MM.1S (cell line): ENCODE data around the gene USP6NL.

ENCODE experiments used
- DNase-seq: peaks from one replicate; pipeline ENCODE4 v3.0.0-alpha.2; 2015
- H2AFZ ChIP-seq: fragments of 300-600 bp; sonication (generic); 2 replicates; pipeline ENCODE4 v1.6.0; 2016; ENCODE audit warnings: antibody characterized with exemption, low read length
- H3F3A ChIP-seq: fragments of 300-600 bp; sonication (generic); 2 replicates; pipeline ENCODE4 v1.6.1; 2016; ENCODE audit warnings: mild to moderate bottlenecking, antibody characterized with exemption, low read length, moderate library complexity, mixed read lengths; ENCODE audit not compliant: insufficient read depth
- H3K27ac ChIP-seq: fragments of 300-600 bp; sonication (generic); 2 replicates; pipeline ENCODE4 v1.5.1; 2016; ENCODE audit warnings: mild to moderate bottlenecking, low read length
- H3K27me3 ChIP-seq: fragments of 300-600 bp; sonication (generic); replicated peaks from 2 replicates; pipeline ENCODE4 v1.6.0; 2016; ENCODE audit warnings: low read length; ENCODE audit not compliant: insufficient read depth
- H3K36me3 ChIP-seq: fragments of 300-600 bp; sonication (generic); replicated peaks from 2 replicates; pipeline ENCODE4 v1.6.1; 2016; ENCODE audit warnings: mild to moderate bottlenecking, low read length, mixed read lengths; ENCODE audit not compliant: insufficient read depth
- H3K4me1 ChIP-seq: fragments of 300-600 bp; sonication (generic); 2 replicates; pipeline ENCODE4 v1.6.1; 2016; ENCODE audit warnings: low read length, mixed read lengths
- H3K4me2 ChIP-seq: fragments of 300-600 bp; sonication (generic); 2 replicates; pipeline ENCODE4 v1.6.0; 2016; ENCODE audit warnings: low read depth, low read length
- H3K4me3 ChIP-seq: fragments of 300-600 bp; sonication (generic); 2 replicates; pipeline ENCODE4 v1.5.1; 2016; ENCODE audit warnings: low read length, mixed read lengths
- H3K79me2 ChIP-seq: fragments of 300-600 bp; sonication (generic); 2 replicates; pipeline ENCODE4 v1.6.1; 2016; ENCODE audit warnings: mixed run types, low read length, mixed read lengths
- H3K9ac ChIP-seq: fragments of 300-600 bp; sonication (generic); 2 replicates; pipeline ENCODE4 v1.6.1; 2016; ENCODE audit warnings: low read length, mixed read lengths
- H3K9me2 ChIP-seq: fragments of 300-600 bp; sonication (generic); replicated peaks from 2 replicates; pipeline ENCODE4 v1.6.1; 2016; ENCODE audit warnings: mild to moderate bottlenecking, low read length, mixed read lengths; ENCODE audit not compliant: insufficient read depth
- H3K9me3 ChIP-seq: fragments of 300-600 bp; sonication (generic); replicated peaks from 2 replicates; pipeline ENCODE4 v1.6.1; 2016; ENCODE audit warnings: mild to moderate bottlenecking, low read length, mixed read lengths; ENCODE audit not compliant: insufficient read depth
- H4K20me1 ChIP-seq: fragments of 300-600 bp; sonication (generic); 2 replicates; pipeline ENCODE4 v1.6.1; 2016; ENCODE audit warnings: mild to moderate bottlenecking, low read length, moderate library complexity, mixed read lengths; ENCODE audit not compliant: insufficient read depth
- CTCF ChIP-seq: fragments of 300-600 bp; sonication (generic); IDR thresholded peaks from 2 replicates; pipeline ENCODE4 v1.5.1; 2016; ENCODE audit warnings: antibody characterized with exemption, low read length, mixed read lengths
- EZH2 ChIP-seq: fragments of 300-600 bp; sonication (generic); optimal IDR thresholded peaks from 2 replicates; pipeline ENCODE3; 2017; ENCODE audit warnings: low read depth, mild to moderate bottlenecking, antibody characterized with exemption, low read length, mixed read lengths
- EZH2phosphoT487 ChIP-seq: fragments of 300-600 bp; sonication (generic); IDR thresholded peaks from 2 replicates; pipeline ENCODE4 v1.6.1; 2018; ENCODE audit warnings: antibody characterized with exemption, low read length

The USP6NL gene

GRCh38 chr10:11555556-11555955 is 55.9 kb downstream of the USP6NL start:
- Histone ChIP-seq H3K4me3 (no peak overlapping the region), H3K27me3 (no peaks in the 10 kb centered on the region), H4K20me1 (no peaks in the 10 kb centered on the region), H3K4me1 (peaks cover 31% of the 10 kb centered on the region), H3K9ac (no peak overlapping the region), H2AFZ (no peak overlapping the region), H3K36me3 (no peaks in the 10 kb centered on the region), H3K9me3 (no peaks in the 10 kb centered on the region), H3K27ac (no peak overlapping the region), H3K79me2 (no peaks in the 10 kb centered on the region), H3F3A (peaks cover 10% of the 10 kb centered on the region), H3K4me2 (no peak overlapping the region), H3K9me2 (no peaks in the 10 kb centered on the region)
- no peak for DNase-seq
- TF ChIP-seq CTCF: no peak
- TF ChIP-seq EZH2phosphoT487: no peak
- no peak for TF ChIP-seq EZH2

GRCh38 chr10:11553773-11554381 is 57.6 kb downstream of the USP6NL start:
- no peak for TF ChIP-seq EZH2phosphoT487
- no peak for TF ChIP-seq EZH2
- no peak for TF ChIP-seq CTCF
- Histone ChIP-seq H3F3A (peaks cover 10% of the 10 kb centered on the region), H3K9ac (no peak overlapping the region), H3K36me3 (no peaks in the 10 kb centered on the region), H3K79me2 (no peaks in the 10 kb centered on the region), H2AFZ (no peak overlapping the region), H3K4me2 (peak overlapping the region; percentile 74; the same call in 1 of the 2 replicates), H3K9me2 (no peaks in the 10 kb centered on the region), H3K4me1 (peaks cover 31% of the 10 kb centered on the region), H4K20me1 (no peaks in the 10 kb centered on the region), H3K4me3 (peak overlapping the region; percentile 46), H3K27me3 (no peaks in the 10 kb centered on the region), H3K27ac (peak overlapping the region; percentile 60; the same call in 1 of the 2 replicates), H3K9me3 (no peaks in the 10 kb centered on the region)
- peak; percentile 91 for DNase-seq

- Histone ChIP-seq H3K4me2 (no peak overlapping the region), H4K20me1 (no peaks in the 10 kb centered on the region), H3K9me2 (no peaks in the 10 kb centered on the region), H3K9ac (no peak overlapping the region), H2AFZ (no peak overlapping the region), H3K4me1 (peaks cover 31% of the 10 kb centered on the region), H3K4me3 (no peak overlapping the region), H3K27ac (no peak overlapping the region), H3K36me3 (no peaks in the 10 kb centered on the region), H3K27me3 (no peaks in the 10 kb centered on the region), H3F3A (peaks cover 10% of the 10 kb centered on the region), H3K9me3 (no peaks in the 10 kb centered on the region), H3K79me2 (no peaks in the 10 kb centered on the region)
- TF ChIP-seq CTCF: no peak
- TF ChIP-seq EZH2: no peak
- no peak for TF ChIP-seq EZH2phosphoT487
- DNase-seq: no peak
These were observed 59.4 kb downstream of the USP6NL start for GRCh38 chr10:11551916-11552602.
